BE2C (cell line): ENCODE measurements around the gene DCUN1D1.

ENCODE experiments used
- DNase-seq: peaks from one replicate; pipeline ENCODE4 v3.0.0-alpha.2; 2020
- H3K27me3 ChIP-seq: fragments of 250-450 bp; sonication (Bioruptor Pico); 2 replicates; pipeline ENCODE4 v1.5.1; 2020; ENCODE audit warnings: mild to moderate bottlenecking
- H3K36me3 ChIP-seq: fragments of 250-450 bp; sonication (Bioruptor Pico); 2 replicates; pipeline ENCODE4 v1.5.1; 2020; ENCODE audit warnings: mild to moderate bottlenecking
- H3K4me1 ChIP-seq: fragments of 250-450 bp; sonication (Bioruptor Pico); 2 replicates; pipeline ENCODE4 v1.5.1; 2020
- H3K4me3 ChIP-seq: 2 replicates; pipeline ENCODE4 v1.5.1; 2011; ENCODE audit warnings: low read depth, low read length
- H3K9me3 ChIP-seq: fragments of 250-450 bp; sonication (Bioruptor Pico); 2 replicates; pipeline ENCODE4 v1.5.1; 2020
- CTCF ChIP-seq: IDR thresholded peaks from 2 replicates; pipeline ENCODE4 v1.5.1; 2012; ENCODE audit warnings: mild to moderate bottlenecking, low read depth, low read length

Gene DCUN1D1

GRCh38 chr3:182970811-182971418 is 9.4 kb downstream of the DCUN1D1 start:
- no peak overlapping the region for H3K4me3 ChIP-seq
- H3K9me3 ChIP-seq = no peaks in the 10 kb centered on the region
- TF ChIP-seq CTCF = no peak
- H3K4me1 ChIP-seq = no peaks in the 10 kb centered on the region
- H3K36me3 ChIP-seq = no peaks in the 10 kb centered on the region
- no peak for DNase-seq
- no peaks in the 10 kb centered on the region for H3K27me3 ChIP-seq

GRCh38 chr3:182969853-182970252 is 10.5 kb downstream of the DCUN1D1 start:
- Histone ChIP-seq H3K27me3 (no peaks in the 10 kb centered on the region), H3K9me3 (no peaks in the 10 kb centered on the region), H3K4me3 (no peak overlapping the region), H3K4me1 (no peaks in the 10 kb centered on the region), H3K36me3 (no peaks in the 10 kb centered on the region)
- no peak for DNase-seq
- no peak for TF ChIP-seq CTCF

- Histone ChIP-seq H3K36me3 (no peaks in the 10 kb centered on the region), H3K4me3 (no peak overlapping the region), H3K4me1 (no peaks in the 10 kb centered on the region), H3K9me3 (no peaks in the 10 kb centered on the region), H3K27me3 (no peaks in the 10 kb centered on the region)
- no peak for TF ChIP-seq CTCF
- DNase-seq = no peak
Observed at GRCh38 chr3:182969277-182969676, 11.1 kb downstream of the DCUN1D1 start.

GRCh38 chr3:182967218-182968204 is 12.8 kb downstream of the DCUN1D1 start:
- no peak overlapping the region for H3K4me3 ChIP-seq
- no peaks in the 10 kb centered on the region for H3K27me3 ChIP-seq
- no peak for TF ChIP-seq CTCF
- H3K4me1 ChIP-seq = no peaks in the 10 kb centered on the region
- H3K36me3 ChIP-seq = no peaks in the 10 kb centered on the region
- no peaks in the 10 kb centered on the region for H3K9me3 ChIP-seq
- no peak for DNase-seq

- Histone ChIP-seq H3K4me1 (no peaks in the 10 kb centered on the region), H3K27me3 (no peaks in the 10 kb centered on the region), H3K9me3 (no peaks in the 10 kb centered on the region), H3K36me3 (no peaks in the 10 kb centered on the region; the same call in 1 of the 2 replicates), H3K4me3 (no peak overlapping the region)
- no peak for TF ChIP-seq CTCF
- no peak for DNase-seq
Observed at GRCh38 chr3:182965861-182966366, 14.4 kb downstream of the DCUN1D1 start.

- Histone ChIP-seq H3K9me3 (no peaks in the 10 kb centered on the region), H3K4me3 (no peak overlapping the region), H3K27me3 (no peaks in the 10 kb centered on the region), H3K4me1 (peaks cover 4% of the 10 kb centered on the region; the same call in 1 of the 2 replicates), H3K36me3 (no peaks in the 10 kb centered on the region; the same call in 1 of the 2 replicates)
- DNase-seq = no peak
- TF ChIP-seq CTCF = no peak
Observed at GRCh38 chr3:182964179-182964578, 16.2 kb downstream of the DCUN1D1 start.
